Esophagus squamous epithelium (tissue), 5 donors: ENCODE measurements around the gene MEOX1. TPM values are rescaled to one million over a fixed set of nuclear protein-coding genes. Genes with fewer than 3 reads are reported as not detected.

Experiments used
- DNase-seq: peaks from one replicate; lab custom pipeline; 2025; lab: John Stamatoyannopoulos, UW
- H3K27ac ChIP-seq, 4 donors: fragments of 200-600 bp; sonication (generic); one replicate each; pipeline ENCODE4 v1.5.1; 2016 to 2019; ENCODE audit warnings: mild to moderate bottlenecking in 1 of 4
- H3K27me3 ChIP-seq, 4 donors: fragments of 200-600 bp; sonication (generic); 1 replicate in 3 of 4; 2 replicates in 1 of 4; pipeline versions ENCODE4 v1.5.1 to v1.6.0; 2017 to 2021; ENCODE audit warnings: antibody characterized with exemption in 1 of 4
- H3K36me3 ChIP-seq, 3 donors: fragments of 200-600 bp; sonication (generic); one replicate each; pipeline ENCODE4 v1.5.1; 2016 to 2019
- H3K4me1 ChIP-seq, 3 donors: fragments of 200-600 bp; sonication (generic); one replicate each; pipeline ENCODE4 v1.5.1; 2017 to 2019
- H3K4me3 ChIP-seq, 4 donors: fragments of 200-600 bp; sonication (generic); 1 replicate in 3 of 4; 2 replicates in 1 of 4; pipeline ENCODE4 v1.5.1; 2016 to 2019; ENCODE audit warnings: mild to moderate bottlenecking in 2 of 4, moderate library complexity in 1 of 4
- H3K9me3 ChIP-seq, 3 donors: fragments of 200-600 bp; sonication (generic); one replicate each; pipeline ENCODE4 v1.5.1; 2016 to 2019
- CTCF ChIP-seq, 6 experiments: fragments of 450-650 bp in 4 of 6; fragments of 200-600 bp in 2 of 6; sonication (generic) in 2 of 6; IDR thresholded peaks; one replicate each; pipeline ENCODE4 v1.5.1; 2016 to 2019; ENCODE audit warnings: antibody characterized with exemption in 6 of 6, mild to moderate bottlenecking in 4 of 6, moderate library complexity in 4 of 6
- POLR2A ChIP-seq, 4 donors: fragments of 450-650 bp; IDR thresholded peaks; one replicate each; pipeline ENCODE4 v1.6.1; 2017; ENCODE audit warnings: antibody characterized with exemption in 4 of 4, mild to moderate bottlenecking in 4 of 4, moderate library complexity in 3 of 4
- WGBS, 2 donors: methylation state at CpG; one replicate each; pipeline ENCODE4 v1.1.5; 2018; 5-methylcytosine and 5-hydroxymethylcytosine counted together
- intact Hi-C: fragments of 100-400 bp; cut with DNase I; formaldehyde crosslinking; loops from one replicate; pipeline ENCODE4 v1.15.0; 2022
- small RNA-seq, 4 donors: library from RNA; depleted of rRNA; stranded (forward); fragments of <200 nt; gene quantifications; one replicate each; pipeline ENCODE3, GENCODE V24; 2016
- total RNA-seq, 4 donors: library from RNA; depleted of rRNA; stranded (reverse); fragments of >200 nt; gene quantifications; one replicate each; pipeline ENCODE4 v1.1.0, GENCODE V29; 2016
- donor health status: DM: yes; HTN: yes; CAD: no.

MEOX1 gene
- total RNA-seq, 4 donors from 2014 or later, result 0.64 to 6.1 (median 2.7) TPM

- TF ChIP-seq CTCF (IDR thresholded peaks at IDR 0.05) (no peak), POLR2A (IDR thresholded peaks at IDR 0.05) (no peak)
- Histone ChIP-seq H3K36me3 (no peaks in the 10 kb centered on the region), H3K27me3 (no peaks in the 10 kb centered on the region), H3K4me1 (peaks cover 9 to 36% (median 19%) of the 10 kb centered on the region in 3 donors), H3K27ac (peak overlapping the region; percentile 56 to 84 (median 78)), H3K9me3 (no peaks in the 10 kb centered on the region), H3K4me3 (no peak overlapping the region)
- 78 to 94% methylated on average over 3 of the region's 3 CpGs for WGBS, 2 donors
- no peak for DNase-seq
- intact Hi-C loops, result no loop called here
Observed at GRCh38 chr17:43591001-43591400, 70.7 kb downstream of the MEOX1 start.

Small RNA genes lying within 50 kb of the gene (small RNA-seq; reads per million reads assigned to genes)
- gene RF00017, result 0 reads per million in 4 donors

Other genes starting within 250 kb of the MEOX1 start
- 10 to 100 TPM; 28.1 to 32.3 (median 31.0) TPM for gene DHX8, start 177.9 kb downstream of the MEOX1 start, total RNA-seq
- gene ETV4, start 115.6 kb downstream of the MEOX1 start, total RNA-seq, result 10 to 100 TPM in 1 of 4 donors, 1 to 10 TPM in 3; 3.7 to 11.1 (median 6.9) TPM
- gene SOST, start 96.9 kb upstream of the MEOX1 start, total RNA-seq, result under 1 TPM in 1 of 4 donors, not detected in 3; 0.49 TPM
- 10 to 100 TPM; 33.7 to 58.4 (median 36.8) TPM for gene DUSP3, start 117.1 kb upstream of the MEOX1 start, total RNA-seq
- under 1 TPM in 1 of 4 donors, not detected in 3; 0.13 TPM for gene CFAP97D1, start 118.5 kb upstream of the MEOX1 start, total RNA-seq
- 10 to 100 TPM in 1 of 4 donors, 1 to 10 TPM in 3; 5.9 to 15.8 (median 9.0) TPM for gene MPP3, start 171.2 kb upstream of the MEOX1 start, total RNA-seq
- gene CD300LG, start 185.3 kb upstream of the MEOX1 start, total RNA-seq, result 1 to 10 TPM in 2 of 4 donors, under 1 TPM in 2; 0.30 to 2.3 (median 0.94) TPM
- gene MPP2, start 245.6 kb upstream of the MEOX1 start, total RNA-seq, result 1 to 10 TPM in 1 of 4 donors, under 1 TPM in 3; 0.18 to 3.6 (median 0.54) TPM